GM12873 (cell line): ENCODE results near the gene SLCO4A1.

ENCODE experiments used
- CTCF ChIP-seq: IDR thresholded peaks from 2 replicates; pipeline ENCODE4 v1.5.1; 2012; ENCODE audit warnings: low read depth, mild to moderate bottlenecking, moderate library complexity, low read length, control low read depth; ENCODE audit not compliant: insufficient read depth; ENCODE audit errors: missing control alignments

SLCO4A1 gene

GRCh38 chr20:62652041-62652893, 10.0 kb downstream of the SLCO4A1 start:
- no peak for TF ChIP-seq CTCF

- TF ChIP-seq CTCF, result no peak
Observed at GRCh38 chr20:62652894-62653305, 10.6 kb downstream of the SLCO4A1 start.

- no peak for TF ChIP-seq CTCF
Observed at GRCh38 chr20:62653373-62653772, 11.1 kb downstream of the SLCO4A1 start.

GRCh38 chr20:62653951-62654685, 11.8 kb downstream of the SLCO4A1 start:
- TF ChIP-seq CTCF, result no peak

GRCh38 chr20:62655282-62656196, 13.2 kb downstream of the SLCO4A1 start:
- TF ChIP-seq CTCF, result no peak

- TF ChIP-seq CTCF, result no peak
Observed at GRCh38 chr20:62656197-62656918, 14.1 kb downstream of the SLCO4A1 start.
